T-helper 1 cell treated with Interleukin-12 subunit alpha and Interleukin-12 subunit beta and Interleukin-4 antibody, amounts not matched to agents 30 ng/mL and 1 ng/mL, for 36 hours (primary cell): ENCODE data around the gene CD1B. TPM values are rescaled to one million over a fixed set of nuclear protein-coding genes. Genes with fewer than 3 reads are reported as not detected.
"Not testable (repeated sequence)": the region's sequence is repeated elsewhere in the genome, so short reads cannot be mapped to it uniquely, and the experiment has no call there.

Experiments used
- intact Hi-C: fragments of 100-400 bp; cut with micrococcal nuclease; formaldehyde crosslinking; loops from one replicate; pipeline ENCODE4 v1.15.1; 2024
- total RNA-seq: library from RNA; stranded (reverse); gene quantifications from 2 replicates; pipeline ENCODE4 v1.2.3, GENCODE V29; 2022

The CD1B gene
- total RNA-seq, result not detected in 2 replicates

GRCh38 chr1:158331481-158332150, at the start of gene CD1B:
TSS of gene CD1B (minus strand) at chr1:158331531. CDS start at chr1:158331423, 108 bp downstream.
- intact Hi-C loops, result loop anchor here (5.0 kb wide), 1 partner anchor 666 kb away; no protein-coding TSS in a partner anchor

- intact Hi-C loops, result no loop called here
Observed at GRCh38 chr1:158374860-158375259, 43.5 kb upstream of the CD1B start.

- intact Hi-C loops, result not testable (repeated sequence)
Observed at GRCh38 chr1:158374101-158374500, 42.8 kb upstream of the CD1B start.

GRCh38 chr1:158371188-158371953, 40.0 kb upstream of the CD1B start:
- intact Hi-C loops, result no loop called here

GRCh38 chr1:158366783-158367182, 35.5 kb upstream of the CD1B start:
- intact Hi-C loops, result no loop called here

- intact Hi-C loops, result no loop called here
Observed at GRCh38 chr1:158362941-158363340, 31.6 kb upstream of the CD1B start.

GRCh38 chr1:158362482-158362881, 31.2 kb upstream of the CD1B start:
- intact Hi-C loops, result no loop called here

- intact Hi-C loops, result no loop called here
Observed at GRCh38 chr1:158357441-158357840, 26.1 kb upstream of the CD1B start.

- intact Hi-C loops, result no loop called here
Observed at GRCh38 chr1:158356616-158357015, 25.3 kb upstream of the CD1B start.

GRCh38 chr1:158355773-158356285, 24.5 kb upstream of the CD1B start:
- intact Hi-C loops, result no loop called here

- intact Hi-C loops, result no loop called here
Observed at GRCh38 chr1:158354255-158354654, 22.9 kb upstream of the CD1B start.

GRCh38 chr1:158353303-158354075, 22.2 kb upstream of the CD1B start, which contains the start of gene CD1E:
TSS of gene CD1E (plus strand) at chr1:158353894. CDS start at chr1:158353989, 95 bp downstream.
- intact Hi-C loops, result no loop called here

GRCh38 chr1:158348946-158349345, 17.6 kb upstream of the CD1B start:
- intact Hi-C loops, result not testable (repeated sequence)

- intact Hi-C loops, result not testable (repeated sequence)
Observed at GRCh38 chr1:158336413-158336812, 5.1 kb upstream of the CD1B start.

GRCh38 chr1:158335213-158335532, 3.8 kb upstream of the CD1B start:
- intact Hi-C loops, result no loop called here

GRCh38 chr1:158334526-158335212, 3.3 kb upstream of the CD1B start:
- intact Hi-C loops, result loop anchor here (5.0 kb wide), 1 partner anchor 663 kb away; no protein-coding TSS in a partner anchor

GRCh38 chr1:158333405-158334155, 2.2 kb upstream of the CD1B start:
- intact Hi-C loops, result loop anchor here (5.0 kb wide), 1 partner anchor 664 kb away; no protein-coding TSS in a partner anchor

- intact Hi-C loops, result loop anchor here (5.0 kb wide), 1 partner anchor 666 kb away; no protein-coding TSS in a partner anchor
Observed at GRCh38 chr1:158331106-158331425, 265 bp downstream of the CD1B start.

- intact Hi-C loops, result loop anchor here (1.0 to 5.0 kb wide), 2 partner anchors 126 to 667 kb away; no protein-coding TSS in a partner anchor
Observed at GRCh38 chr1:158330391-158331105, 783 bp downstream of the CD1B start.
